NCI-H1436 treated with DMSO at 0.1 percent for 48 hours (cell line): ENCODE measurements around the gene RFESD.
"Not testable (repeated sequence)": the region's sequence is repeated elsewhere in the genome, so short reads cannot be mapped to it uniquely, and the experiment has no call there.

Source experiments
- DNase-seq: peaks from one replicate; lab custom pipeline; 2025; lab: John Stamatoyannopoulos, UW

RFESD gene

GRCh38 chr5:95628933-95629332 lies 17.6 kb upstream of the RFESD start:
- DNase-seq: no peak

- no peak for DNase-seq
Measured at GRCh38 chr5:95630394-95630917, 16.1 kb upstream of the RFESD start.

DNA sequence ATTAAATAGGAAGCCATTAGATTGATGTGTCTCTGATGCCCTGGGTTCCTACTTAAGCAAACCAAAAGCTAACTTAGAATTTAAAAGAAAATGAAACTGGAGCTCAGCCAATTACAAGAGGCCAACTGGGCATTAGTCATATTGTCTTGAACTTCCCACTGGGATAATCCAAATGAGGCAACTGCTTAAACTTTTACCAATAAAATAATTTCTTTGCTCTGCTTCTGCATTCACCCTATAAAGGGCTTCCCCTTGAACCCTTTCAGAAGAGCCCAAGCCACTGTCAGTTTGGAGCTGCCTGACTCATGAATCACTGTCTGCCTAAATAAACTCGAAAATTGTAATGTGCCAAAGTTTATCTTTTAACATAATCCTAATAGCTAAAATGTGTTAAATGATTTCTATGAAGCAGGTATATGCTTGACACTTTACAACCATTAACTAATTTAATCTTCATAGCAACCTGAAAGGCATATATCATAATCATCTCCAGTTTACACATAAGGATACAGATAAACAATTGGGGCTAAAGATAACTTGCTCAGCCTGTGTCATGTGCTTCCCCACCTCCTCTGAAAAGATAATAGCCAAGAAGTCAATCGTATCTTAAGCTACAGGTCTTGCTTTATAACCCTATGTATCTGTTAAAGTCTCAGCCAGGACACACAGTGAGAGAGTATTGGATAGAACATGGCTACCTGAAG lies 15.2 kb upstream of the RFESD start:
- DNase-seq: no peak

DNA sequence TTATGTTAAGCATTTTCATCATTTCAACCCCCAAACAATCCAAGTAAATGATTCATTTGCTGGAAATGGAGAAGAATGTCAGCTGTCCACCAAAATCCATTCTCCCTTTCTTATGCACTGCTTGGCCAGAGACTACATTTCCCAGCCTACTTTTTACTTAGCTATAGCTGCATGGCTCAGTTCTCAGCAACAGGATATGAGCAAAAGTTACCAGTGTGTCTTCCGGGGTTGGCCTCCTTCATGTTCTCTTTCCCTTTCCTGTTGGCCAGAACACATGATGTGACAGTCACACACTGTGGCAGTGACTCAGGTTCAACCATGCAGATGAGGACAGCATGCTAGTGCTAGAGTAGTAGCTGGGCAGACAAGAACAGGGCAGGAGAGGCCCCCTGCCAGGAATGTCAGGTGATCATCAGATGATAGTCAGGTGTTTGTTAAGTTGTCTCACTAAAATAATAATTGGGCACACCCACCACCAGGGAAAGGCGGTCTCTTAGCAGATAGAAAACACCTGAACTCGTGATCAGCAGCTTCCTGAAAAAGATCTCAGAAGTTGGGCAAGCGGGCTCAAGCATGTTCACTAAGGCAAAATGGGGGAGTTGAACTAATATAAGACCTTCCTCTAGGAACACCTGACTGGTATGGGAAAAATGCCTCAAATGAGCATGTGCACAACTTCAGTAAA lies 14.4 kb upstream of the RFESD start:
- no peak for DNase-seq

- not testable (repeated sequence) for DNase-seq
Measured at GRCh38 chr5:95632942-95633341, 13.6 kb upstream of the RFESD start.

- no peak for DNase-seq
Measured at GRCh38 chr5:95633671-95634070, 12.9 kb upstream of the RFESD start.

DNA sequence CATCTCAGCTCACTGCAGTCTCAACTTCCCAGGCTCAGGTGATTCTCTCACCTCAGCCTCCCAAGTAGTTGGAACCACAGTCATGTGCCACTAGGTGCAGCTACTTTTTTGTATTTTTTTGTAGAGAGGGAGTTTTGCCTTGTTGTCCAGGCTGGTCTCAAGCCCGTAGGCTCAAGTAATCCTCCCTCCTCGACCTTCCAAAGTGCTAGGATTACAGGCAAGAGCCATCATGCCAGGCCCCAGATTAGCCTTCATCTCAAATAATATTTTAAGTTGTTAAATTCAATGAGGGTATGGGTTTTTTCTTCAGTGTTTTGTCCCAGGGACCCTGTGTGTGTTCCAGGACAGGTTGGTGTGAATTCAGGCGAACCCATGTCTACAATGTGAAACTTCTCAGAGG lies 12.5 kb upstream of the RFESD start:
- DNase-seq: no peak

GRCh38 chr5:95638632-95639031 lies 7.9 kb upstream of the RFESD start:
- DNase-seq: no peak

- DNase-seq: no peak
Measured at GRCh38 chr5:95641741-95642220, 4.8 kb upstream of the RFESD start.

- DNase-seq: no peak
Measured at GRCh38 chr5:95643152-95643551, 3.4 kb upstream of the RFESD start.

DNA sequence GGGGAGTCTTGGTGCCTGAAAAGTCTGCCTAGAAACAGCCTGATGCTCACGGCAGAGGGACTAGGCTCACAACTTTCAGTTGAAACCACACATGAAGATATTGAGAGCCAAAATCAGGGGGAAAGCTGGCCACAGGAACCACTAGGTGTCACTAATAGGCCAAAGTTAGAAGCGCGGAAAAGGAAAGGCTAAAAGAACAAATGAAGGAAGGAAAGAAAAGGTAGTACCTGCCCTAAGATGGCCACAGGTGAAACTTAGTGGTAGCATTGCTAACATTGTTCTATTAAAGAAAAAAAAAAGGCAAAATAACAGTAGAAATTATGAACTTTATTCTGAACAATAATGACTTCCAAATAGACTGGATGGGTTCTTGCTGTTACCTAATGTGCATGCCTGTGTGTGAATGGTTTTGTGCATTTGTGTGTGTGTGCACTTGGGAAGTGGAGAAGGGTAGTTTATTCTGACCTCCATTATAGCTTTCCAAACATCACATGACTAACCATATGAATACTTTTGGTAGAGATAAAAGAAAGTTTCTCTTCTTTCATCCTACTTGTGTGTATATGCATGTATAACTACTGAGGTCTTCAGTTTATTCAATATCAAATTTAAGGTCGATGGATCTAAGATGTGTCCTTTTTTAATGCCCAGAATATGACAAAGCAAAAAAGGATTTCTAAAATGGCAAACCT lies 2.1 kb upstream of the RFESD start:
- DNase-seq: no peak

DNA sequence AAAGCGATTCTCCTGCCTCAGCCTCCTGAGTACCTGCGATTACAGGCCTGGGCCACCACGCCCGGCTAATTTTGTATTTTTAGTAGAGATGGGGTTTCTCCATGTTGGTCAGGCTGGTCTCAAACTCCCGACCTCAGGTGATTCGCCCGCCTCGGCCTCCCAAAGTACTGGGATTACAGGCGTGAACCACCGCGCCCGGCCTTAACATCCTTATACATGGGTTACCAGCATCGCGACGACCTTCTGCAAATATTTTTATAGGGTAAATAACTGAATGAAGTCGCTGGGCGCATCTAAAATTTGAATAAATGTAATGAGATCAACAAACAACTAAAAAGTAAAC lies 380 bp upstream of the RFESD start:
- DNase-seq: not testable (repeated sequence)

DNA sequence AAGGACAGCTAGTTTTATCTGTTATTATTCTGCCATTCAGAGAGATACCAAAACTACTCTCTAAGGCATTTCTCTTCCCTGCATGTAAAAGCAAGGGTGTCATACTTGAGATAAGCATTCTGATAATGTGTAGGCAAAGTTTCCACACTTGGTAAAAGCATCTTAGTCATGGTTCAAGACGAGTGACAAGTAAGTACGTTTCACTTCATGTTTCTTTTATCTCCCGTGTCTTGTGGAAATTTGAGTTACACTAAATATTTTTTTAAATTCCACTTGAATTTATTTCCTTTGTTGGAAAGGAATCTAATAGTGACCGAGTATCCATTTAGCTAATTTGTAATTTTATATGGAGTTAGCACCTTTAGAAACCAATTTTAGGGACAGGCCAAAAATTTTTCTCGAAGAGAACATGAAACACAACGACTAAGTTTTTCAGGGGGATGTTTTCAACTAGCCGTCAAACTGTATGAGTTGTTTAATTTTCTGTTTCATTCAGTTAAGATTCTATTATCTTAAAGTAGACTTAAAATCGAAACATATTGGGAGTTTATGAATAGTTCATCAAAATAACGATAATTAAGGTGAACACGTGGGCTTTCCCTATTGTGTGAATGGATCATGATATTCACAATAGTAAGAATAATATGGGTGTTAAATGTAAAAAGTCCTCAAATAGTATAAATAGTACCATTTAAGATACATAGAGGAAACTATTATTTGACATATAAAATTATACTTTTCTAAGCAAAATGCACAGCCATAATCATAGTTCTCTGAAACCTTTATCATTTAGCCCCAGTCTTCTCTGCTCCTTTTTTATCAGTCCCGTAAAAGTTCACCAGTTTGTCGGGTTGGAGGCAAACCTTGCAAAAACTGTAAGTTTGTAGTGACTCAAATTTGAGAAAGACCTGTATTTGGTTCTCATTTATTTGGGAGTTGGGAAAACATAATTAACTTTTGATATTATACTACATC lies 1.6 kb downstream of the RFESD start:
- no peak for DNase-seq

DNA sequence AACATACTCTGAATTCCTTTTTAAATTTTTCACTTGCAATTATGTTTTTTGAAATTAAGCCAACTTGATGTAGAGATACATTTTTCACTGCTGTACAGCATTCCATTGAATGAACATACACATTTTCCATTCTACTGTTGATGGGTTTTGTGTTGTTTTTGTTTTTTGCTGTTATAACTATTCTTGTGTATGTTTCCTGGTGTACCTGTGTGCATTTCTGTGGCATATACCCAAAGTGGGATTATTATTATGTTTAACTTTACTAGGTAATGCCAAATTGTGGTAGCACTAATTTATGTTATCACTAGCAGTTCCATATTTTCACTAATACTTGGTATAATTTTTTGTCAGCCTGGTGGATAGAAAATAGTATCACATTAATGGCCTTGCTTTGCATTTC lies 2.7 kb downstream of the RFESD start:
- DNase-seq: no peak

GRCh38 chr5:95649842-95650620 lies 3.5 kb downstream of the RFESD start:
- DNase-seq: no peak

- DNase-seq: no peak
Measured at GRCh38 chr5:95652849-95653248, 6.3 kb downstream of the RFESD start.

- no peak for DNase-seq
Measured at GRCh38 chr5:95654196-95654595, 7.6 kb downstream of the RFESD start.

- DNase-seq: no peak
Measured at GRCh38 chr5:95655575-95655974, 9.0 kb downstream of the RFESD start.

- DNase-seq: no peak
Measured at GRCh38 chr5:95660060-95660459, 13.5 kb downstream of the RFESD start.

DNA sequence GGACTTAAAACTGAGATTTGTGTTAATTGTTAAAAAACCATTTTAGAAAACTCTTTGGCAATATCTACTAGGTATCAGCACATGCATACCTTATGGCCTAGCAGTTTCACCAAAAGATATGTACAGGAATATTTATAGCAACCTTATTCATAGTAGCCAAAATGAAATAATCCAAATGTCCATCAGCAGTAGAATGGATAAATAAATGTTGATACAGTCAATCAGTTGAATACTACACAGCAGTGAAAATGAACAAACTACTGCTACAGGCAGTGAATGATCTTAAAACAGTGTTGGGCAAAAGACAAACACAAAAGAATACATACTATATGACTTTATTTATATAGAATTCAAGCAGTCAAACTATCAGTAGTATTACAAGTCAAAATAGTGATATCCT lies 16.4 kb downstream of the RFESD start:
- DNase-seq: no peak

- no peak for DNase-seq
Measured at GRCh38 chr5:95664204-95664786, 17.7 kb downstream of the RFESD start.
